NCI-H2081 (cell line): ENCODE results near the gene HOXB8.

Experiments
- DNase-seq, 2 experiments: peaks; one replicate each; lab custom pipeline; 2025; lab: John Stamatoyannopoulos, UW

The HOXB8 gene

DNA sequence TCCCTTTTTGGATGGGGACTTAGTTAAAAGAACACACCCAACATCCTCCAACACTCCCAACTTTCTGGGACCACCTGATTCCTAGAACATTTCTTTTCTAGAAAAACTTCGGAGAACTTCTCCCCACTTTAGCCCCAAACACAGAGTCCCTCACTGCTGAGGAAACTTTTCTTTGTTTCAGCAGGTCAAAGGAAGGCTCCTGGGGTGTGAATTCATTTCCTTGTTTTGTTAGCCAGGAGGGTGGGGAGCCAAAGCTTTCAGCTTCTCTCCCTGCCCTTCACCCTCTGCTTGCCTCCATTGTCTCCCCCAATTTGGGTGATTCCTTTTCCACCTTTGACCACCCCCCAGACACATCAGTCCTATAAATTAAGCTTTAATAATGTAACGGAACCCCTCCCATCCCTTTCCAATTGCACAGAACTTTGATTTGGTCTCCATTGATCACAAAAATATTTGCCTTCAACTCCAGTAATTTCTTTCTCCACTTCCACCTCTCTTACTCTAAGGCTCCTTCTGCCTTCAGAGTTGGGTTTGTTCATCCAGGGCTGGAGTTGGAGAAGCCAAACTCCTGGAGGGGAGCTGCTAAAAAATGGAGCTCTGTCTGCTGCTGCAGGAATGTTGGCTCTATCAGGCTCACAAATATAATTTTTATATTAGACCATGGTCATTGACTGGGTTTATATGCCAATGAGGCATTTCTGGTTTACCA is 47.3 kb downstream of the HOXB8 start:
- DNase-seq = no peak

DNA sequence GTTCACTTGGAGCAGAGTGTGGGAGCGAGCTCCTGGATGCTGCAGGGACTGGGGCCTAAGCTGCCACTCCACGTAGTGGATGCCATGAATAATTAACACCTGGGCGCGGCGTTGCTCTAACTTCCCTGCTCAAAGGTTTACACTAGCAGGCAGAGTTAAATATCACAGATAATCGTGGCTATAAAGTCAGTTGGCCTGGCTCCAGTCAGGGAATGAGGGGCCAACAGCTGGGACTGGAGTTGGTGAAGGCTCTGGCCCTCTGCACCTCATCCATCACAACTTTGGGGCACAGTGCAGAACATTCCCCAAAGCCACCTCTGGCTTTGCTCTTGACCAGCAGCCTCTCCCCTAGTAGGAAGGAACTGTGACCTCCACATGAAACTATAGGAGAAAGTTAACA is 47.9 kb downstream of the HOXB8 start:
- no peak for DNase-seq

DNA sequence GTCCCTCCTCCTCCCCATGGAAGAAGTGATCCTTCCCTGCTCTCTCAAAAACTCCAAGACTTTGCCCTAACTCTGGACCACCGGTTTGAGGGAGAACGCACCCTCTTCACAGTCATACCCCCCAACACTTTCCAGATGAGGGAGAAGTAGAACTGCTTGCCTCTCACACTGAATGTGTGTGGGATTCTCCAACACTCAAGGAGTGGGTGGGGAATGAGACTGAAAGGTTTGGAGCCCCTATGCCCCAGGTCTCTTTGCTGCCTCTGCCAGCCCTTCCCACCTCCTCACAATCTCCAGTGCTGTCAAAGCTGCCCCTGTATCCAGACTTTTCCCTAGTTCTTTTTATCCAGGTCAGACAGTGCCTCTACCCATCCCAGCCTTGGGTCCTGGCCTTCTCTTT is 48.4 kb downstream of the HOXB8 start:
- DNase-seq = no peak

DNA sequence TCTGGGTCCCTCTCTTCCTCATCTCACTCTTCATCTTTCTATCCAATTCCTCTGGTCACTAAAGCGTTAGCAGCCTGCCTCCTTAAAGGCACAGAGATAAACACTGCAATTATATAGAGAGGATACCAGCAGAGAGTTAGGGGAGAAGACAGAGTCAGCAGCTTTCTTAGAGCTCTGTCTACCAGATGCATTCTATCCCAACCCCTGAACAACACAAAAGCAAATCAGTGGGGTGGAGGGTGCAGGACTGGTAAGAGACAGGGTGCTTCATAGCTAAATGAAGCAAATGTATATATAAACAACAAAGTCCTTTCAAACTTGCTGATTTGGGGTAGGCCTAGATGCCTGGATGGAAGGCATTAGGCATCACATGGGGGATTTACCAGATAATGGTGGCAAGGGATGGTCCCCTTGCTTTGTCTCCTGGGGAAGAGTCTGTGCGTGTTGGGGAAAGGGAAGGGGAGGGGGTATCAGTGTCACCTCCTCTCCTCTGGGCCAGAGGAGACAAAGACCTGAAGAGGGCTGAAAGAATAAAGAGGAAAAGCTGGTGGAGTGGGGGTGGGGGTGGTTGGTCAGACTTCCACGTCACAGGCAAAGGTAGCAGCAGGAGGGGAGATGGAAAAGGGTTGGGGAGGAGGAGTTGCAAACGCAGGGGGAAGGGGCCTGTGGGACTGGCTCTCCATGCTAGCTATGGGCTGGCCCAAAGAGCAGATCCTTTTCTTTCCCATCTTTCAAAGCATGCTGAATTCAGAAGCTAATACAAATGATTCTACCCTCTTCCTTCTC is 49.0 kb downstream of the HOXB8 start:
- DNase-seq = no peak

DNA sequence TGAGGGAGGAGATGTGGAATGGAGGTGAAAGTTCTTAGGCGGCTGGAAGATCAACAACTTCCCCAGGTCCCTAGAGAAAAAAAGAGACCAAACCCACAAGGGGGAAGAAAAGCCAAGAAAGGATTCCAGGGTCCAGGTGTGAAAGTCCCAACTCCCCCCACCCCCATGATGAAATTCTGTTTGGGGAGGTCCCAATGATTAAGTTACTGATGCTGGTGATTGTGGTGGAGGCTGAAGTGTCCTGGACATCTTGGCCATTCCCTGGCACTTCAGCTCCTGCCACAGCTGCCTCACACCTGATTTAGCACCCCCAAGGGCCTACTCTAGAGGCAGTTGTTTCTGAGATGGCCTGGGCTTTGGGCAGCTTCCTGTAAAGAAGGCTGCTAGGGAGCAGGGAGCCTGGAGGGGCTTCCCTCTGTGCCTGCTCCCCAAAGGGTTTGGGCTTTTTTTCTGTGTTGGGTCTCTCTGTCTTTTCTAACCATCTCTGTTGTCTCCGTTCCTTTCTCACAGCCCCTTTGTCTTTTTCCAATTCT is 50.0 kb downstream of the HOXB8 start:
- DNase-seq = no peak

DNA sequence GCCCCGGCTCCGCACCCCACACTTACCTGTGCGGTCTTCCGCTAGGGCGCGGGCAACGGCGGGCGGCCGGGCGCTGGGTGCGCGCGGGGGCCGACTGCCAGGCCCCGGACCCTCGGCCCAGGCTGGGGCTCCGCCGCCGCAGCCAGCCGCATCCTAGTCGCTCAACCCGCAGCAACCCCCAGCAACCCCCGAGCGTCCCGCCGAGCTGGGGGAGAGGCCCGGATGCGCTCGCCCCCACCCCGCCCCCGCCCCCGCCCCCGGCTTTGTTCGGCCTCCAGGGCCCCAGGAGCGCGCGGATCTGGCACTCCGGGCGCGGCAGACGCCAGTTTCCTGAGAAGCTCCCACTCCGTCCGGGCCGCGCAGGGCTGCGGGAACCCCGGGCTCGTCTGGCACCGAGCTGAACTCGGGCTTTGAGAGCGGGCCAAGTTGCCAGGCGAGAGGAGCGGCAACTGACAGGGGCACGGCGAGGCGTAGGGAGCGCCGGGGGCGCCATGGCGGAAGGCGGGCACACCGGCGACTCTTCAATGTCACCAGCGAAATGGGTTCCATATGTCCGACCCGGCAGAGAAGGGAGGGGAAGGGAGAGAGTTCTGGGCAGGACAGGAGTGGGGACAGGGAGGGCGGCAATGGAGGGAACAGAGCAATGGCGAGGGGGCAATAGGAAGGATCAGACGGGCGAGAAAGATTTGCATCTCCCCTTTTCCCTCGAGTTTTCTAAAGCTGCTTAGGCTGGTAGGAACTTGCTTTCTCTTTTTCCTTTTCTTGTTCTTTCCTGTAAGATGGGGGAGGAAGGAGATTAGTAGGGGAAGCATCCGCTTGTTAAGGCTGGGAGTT is 50.7 kb downstream of the HOXB8 start:
- DNase-seq = no peak

DNA sequence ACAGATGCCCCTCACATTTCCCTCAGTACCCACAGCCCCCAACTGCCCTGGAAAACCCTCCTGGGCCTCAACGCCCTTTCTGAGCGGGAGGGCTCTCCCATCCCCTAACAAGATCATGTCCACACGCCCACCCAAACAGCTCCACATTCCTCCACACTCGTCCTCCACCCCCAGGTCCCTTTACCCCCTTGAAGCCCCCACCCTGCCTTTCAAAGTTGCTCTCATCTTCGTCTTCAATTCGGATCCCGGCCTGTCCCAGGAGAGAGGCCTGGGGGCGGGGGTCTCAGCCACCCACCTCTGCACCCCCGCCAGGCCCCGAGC is 51.3 kb downstream of the HOXB8 start:
- DNase-seq = no peak

DNA sequence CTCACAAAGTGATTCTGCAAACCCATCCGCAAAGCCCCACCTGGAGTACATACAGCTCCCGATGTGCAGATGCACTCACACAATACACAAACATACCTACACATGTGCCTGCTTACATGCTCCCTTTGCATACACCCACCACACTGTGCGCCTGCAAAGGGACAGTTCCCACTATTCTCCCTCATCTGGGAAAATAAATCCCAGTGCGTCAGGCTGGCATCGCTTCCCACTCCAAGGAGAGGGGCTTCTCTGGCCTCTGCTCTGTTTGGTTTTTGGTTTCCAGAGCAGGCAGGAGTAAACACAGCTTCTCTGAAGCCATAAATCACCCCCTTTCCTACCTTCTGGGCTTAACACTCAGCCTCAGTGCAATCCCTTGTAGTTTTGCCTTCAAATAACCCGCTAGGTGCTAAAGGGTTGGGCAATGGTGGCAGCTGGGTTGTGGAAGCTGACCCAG is 51.7 kb downstream of the HOXB8 start:
- no peak for DNase-seq

DNA sequence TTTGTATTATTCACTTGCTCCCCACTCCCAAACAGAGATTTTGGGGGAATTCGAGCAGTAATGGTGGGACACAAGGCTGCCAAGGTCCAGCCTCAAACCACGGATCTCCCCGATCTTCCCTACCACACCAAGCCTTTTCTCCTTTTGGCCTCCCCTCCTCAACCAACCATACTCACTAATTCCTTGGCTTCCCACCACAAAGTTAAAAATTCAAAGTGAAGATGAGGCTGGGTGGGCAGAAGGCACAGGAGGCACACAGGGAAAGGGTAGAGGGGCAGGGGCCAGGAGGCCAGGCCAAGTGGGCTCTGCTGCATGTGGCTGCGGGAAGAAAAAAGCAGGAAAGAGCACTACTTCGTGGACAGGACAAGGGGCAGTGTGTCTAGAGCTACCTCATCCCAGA is 52.2 kb downstream of the HOXB8 start:
- no peak for DNase-seq
